Adrenal gland (tissue), 5 donors: ENCODE measurements around the gene CRELD1.

ENCODE experiments used
- POLR2A ChIP-seq, 2 donors: fragments of 450-650 bp; IDR thresholded peaks; one replicate each; pipeline ENCODE4 v1.6.1; 2017; ENCODE audit warnings: antibody characterized with exemption in 2 of 2, mild to moderate bottlenecking in 2 of 2, moderate library complexity in 1 of 2
- TF ChIP-seq, protein P1 (sequence below), 6 experiments: fragments of 450-650 bp in 4 of 6; fragments of 200-600 bp in 2 of 6; sonication (generic) in 1 of 6; IDR thresholded peaks; 1 replicate in 5 of 6; 2 replicates in 1 of 6; pipeline versions ENCODE4 v1.5.1 to v1.8.0; 2016 to 2021; ENCODE audit warnings: antibody characterized with exemption in 6 of 6, mild to moderate bottlenecking in 2 of 6, moderate library complexity in 1 of 6
- donor health status: DM: no; HTN: no; CAD: no.

DNA sequence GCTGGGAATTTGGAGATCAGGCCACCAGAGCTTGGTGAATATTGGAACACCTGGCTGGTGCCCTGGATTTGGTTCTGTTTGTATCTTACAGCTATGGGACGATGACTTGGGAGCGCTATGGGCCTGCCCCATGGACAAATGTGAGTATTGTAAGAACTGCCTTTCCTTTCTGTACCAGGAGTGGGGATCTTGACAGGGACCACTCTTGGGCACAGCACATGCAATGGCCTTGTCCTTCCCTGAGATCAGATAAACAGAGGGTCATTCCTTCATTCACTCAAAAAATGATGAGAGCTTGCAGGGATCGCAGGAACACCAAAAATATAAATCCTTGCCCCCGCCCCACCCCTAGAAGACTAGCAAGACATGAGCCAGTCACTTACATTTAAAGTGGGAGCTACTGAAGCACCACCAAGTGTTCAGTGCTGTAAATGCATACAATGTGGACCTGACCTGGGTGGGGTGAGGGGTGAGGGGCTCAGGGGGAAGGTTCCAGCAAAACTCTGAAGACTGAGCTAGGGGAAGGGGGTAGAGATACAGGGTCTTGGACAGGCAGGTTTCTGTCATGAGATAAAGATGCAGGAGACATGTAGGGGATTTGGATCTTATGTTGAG, 2.7 kb upstream of the CRELD1 start:
- TF ChIP-seq POLR2A (IDR thresholded peaks at IDR 0.05): no peak
- TF ChIP-seq, protein P1, sequence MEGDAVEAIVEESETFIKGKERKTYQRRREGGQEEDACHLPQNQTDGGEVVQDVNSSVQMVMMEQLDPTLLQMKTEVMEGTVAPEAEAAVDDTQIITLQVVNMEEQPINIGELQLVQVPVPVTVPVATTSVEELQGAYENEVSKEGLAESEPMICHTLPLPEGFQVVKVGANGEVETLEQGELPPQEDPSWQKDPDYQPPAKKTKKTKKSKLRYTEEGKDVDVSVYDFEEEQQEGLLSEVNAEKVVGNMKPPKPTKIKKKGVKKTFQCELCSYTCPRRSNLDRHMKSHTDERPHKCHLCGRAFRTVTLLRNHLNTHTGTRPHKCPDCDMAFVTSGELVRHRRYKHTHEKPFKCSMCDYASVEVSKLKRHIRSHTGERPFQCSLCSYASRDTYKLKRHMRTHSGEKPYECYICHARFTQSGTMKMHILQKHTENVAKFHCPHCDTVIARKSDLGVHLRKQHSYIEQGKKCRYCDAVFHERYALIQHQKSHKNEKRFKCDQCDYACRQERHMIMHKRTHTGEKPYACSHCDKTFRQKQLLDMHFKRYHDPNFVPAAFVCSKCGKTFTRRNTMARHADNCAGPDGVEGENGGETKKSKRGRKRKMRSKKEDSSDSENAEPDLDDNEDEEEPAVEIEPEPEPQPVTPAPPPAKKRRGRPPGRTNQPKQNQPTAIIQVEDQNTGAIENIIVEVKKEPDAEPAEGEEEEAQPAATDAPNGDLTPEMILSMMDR (IDR thresholded peaks at IDR 0.05): peak in 1 of 6 experiments; percentile 12
